ENCODE measurements around the gene RAB26.
"Not testable (repeated sequence)": the region's sequence is repeated elsewhere in the genome, so short reads cannot be mapped to it uniquely, and the experiment has no call there.

RAB26 gene

GRCh38 chr16:2110332-2111008 lies 38.0 kb upstream of the RAB26 start:
- H3K36me3 Mint-ChIP-seq (ENCODE audit: insufficient read depth): not testable (repeated sequence)

DNA sequence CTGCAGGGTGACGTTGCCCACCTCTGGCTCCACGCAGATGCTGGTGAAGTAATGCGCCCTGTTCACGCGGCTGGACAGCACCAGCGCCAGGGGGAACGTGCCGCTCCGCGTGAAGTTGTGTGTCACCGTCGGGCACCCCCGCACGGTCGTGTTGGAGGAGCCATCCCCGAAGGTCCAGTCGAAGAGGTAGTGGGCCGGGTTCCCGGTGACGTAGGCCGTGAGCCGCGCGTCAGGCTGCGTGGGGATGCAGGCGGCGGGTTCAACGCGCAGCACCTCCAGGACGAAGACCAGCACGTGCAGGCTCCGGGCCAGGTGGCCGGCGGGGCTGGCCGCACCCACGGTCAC lies 37.4 kb upstream of the RAB26 start:
- not testable (repeated sequence) for ATAC-seq (replicated peaks; ENCODE audit: extremely low read depth, poor library complexity, severe bottlenecking); H3K4me3 Mint-ChIP-seq; H3K36me3 Mint-ChIP-seq (ENCODE audit: insufficient read depth); H3K4me1 Mint-ChIP-seq; H3K27ac Mint-ChIP-seq (ENCODE audit: low read depth); DNase-seq (ENCODE audit: low spot score in 2 of 2); H3K27me3 Mint-ChIP-seq; H3K9me3 Mint-ChIP-seq

More at GRCh38 chr16:2110332-2111008, 38.0 kb upstream of the RAB26 start:
- not testable (repeated sequence) for H3K4me3 Mint-ChIP-seq; H3K4me1 Mint-ChIP-seq; H3K9me3 Mint-ChIP-seq; H3K27ac Mint-ChIP-seq (ENCODE audit: low read depth); ATAC-seq (replicated peaks; ENCODE audit: extremely low read depth, poor library complexity, severe bottlenecking); H3K27me3 Mint-ChIP-seq; DNase-seq (ENCODE audit: low spot score in 2 of 2)

DNA sequence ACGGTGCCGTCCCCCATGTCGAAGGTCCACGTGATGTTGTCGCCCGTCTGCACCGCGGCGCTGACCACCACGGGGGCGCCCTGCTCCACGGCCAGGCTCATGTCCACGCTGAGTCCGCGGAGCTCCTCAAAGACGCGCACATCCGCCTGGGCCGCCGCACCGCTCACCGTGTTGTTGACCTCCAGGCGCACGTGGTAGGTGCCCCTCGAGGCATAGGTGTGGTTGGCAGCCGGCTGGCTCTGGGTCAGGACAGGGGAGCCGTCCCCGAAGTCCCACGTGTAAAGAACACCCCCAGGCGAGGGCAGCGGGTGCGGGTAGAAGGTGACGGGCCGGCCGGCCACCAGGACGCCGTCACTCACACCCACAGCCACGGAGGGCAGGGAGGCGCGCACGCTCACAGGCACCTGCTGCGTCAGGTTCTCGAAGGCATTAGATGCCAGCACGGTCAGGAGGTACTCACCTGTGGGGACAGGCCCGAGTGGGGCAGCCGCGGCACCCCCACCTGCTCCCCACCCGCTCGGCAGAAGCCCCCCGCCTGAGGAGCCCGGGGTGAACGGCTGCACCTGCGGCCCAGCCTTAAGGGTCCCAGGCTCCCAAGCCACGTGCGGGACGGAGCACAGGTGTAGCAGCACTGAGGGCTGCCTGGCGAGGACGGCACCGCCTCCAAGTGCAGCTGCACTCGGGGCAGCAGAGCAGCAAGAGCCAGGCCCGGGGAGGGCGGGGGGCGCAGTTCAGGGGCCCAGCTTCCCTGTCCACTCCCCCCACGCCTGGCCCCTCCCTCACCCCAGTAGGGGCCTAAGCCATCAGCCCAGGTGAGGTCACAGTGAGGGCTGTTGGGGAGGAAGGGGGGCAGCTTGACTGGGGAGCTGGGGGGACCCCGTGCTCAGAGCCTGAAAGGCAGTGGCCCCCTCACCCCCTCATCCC lies 36.8 kb upstream of the RAB26 start:
- not testable (repeated sequence) for DNase-seq (ENCODE audit: low spot score in 2 of 2); H3K27ac Mint-ChIP-seq (ENCODE audit: low read depth); H3K9me3 Mint-ChIP-seq; H3K27me3 Mint-ChIP-seq; ATAC-seq (replicated peaks; ENCODE audit: extremely low read depth, poor library complexity, severe bottlenecking); H3K4me1 Mint-ChIP-seq; H3K4me3 Mint-ChIP-seq
- H3K36me3 Mint-ChIP-seq (ENCODE audit: insufficient read depth): peaks cover 10% of the 10 kb centered on the region

DNA sequence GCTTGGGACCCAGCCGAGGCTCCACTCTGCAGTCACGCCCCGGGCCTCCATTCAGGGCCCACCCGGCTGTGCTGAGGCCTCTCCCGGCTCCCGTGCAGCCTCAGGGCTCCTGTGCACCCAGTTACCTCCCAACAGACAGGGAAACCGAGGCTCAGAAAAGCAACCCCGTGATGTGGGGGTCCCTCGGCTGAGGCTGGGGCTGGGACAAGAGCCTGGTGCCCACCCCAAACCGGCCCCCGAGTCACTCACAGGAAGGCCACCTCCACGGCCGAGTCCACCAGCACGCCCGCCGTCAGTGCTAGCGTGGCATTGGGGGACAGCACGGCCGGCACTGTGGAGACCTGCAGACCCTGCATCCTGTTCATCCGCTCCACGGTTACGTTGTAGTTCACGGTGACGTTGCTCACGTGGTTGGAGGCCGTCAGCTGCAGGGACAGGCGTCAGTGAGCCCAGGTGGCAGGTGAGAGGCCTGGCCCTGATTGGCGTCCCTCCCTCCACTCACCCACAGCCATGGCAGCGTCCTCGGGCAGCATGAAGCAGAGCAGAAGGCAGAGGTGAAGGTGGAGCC lies 35.8 kb upstream of the RAB26 start:
- not testable (repeated sequence) for H3K4me1 Mint-ChIP-seq; H3K36me3 Mint-ChIP-seq (ENCODE audit: insufficient read depth); H3K27ac Mint-ChIP-seq (ENCODE audit: low read depth); H3K9me3 Mint-ChIP-seq; H3K4me3 Mint-ChIP-seq; H3K27me3 Mint-ChIP-seq; DNase-seq (ENCODE audit: low spot score in 2 of 2); ATAC-seq (replicated peaks; ENCODE audit: extremely low read depth, poor library complexity, severe bottlenecking)

DNA sequence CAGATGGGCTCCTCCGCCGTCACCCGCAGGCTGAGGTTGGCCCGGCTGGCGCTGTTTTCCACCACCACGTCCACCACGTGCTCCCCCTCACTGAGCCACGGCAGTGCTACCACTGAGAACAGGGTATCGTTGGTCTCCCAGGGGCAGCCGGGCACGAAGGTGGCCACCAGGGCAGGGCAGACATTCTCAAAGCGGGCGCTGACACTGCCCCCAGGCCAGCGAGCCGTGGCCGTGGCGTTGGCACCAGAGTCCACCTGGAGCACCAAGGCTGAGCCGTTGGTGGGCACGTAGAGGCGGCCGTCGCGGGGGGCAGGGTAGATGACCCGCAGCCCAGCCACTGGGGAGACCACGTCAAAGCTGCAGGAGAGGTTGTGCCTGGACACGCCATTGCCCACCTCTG lies 34.2 kb upstream of the RAB26 start:
- not testable (repeated sequence) for H3K36me3 Mint-ChIP-seq (ENCODE audit: insufficient read depth); ATAC-seq (replicated peaks; ENCODE audit: extremely low read depth, poor library complexity, severe bottlenecking); H3K27ac Mint-ChIP-seq (ENCODE audit: low read depth); H3K27me3 Mint-ChIP-seq; H3K4me1 Mint-ChIP-seq; H3K4me3 Mint-ChIP-seq; DNase-seq (ENCODE audit: low spot score in 2 of 2); H3K9me3 Mint-ChIP-seq

DNA sequence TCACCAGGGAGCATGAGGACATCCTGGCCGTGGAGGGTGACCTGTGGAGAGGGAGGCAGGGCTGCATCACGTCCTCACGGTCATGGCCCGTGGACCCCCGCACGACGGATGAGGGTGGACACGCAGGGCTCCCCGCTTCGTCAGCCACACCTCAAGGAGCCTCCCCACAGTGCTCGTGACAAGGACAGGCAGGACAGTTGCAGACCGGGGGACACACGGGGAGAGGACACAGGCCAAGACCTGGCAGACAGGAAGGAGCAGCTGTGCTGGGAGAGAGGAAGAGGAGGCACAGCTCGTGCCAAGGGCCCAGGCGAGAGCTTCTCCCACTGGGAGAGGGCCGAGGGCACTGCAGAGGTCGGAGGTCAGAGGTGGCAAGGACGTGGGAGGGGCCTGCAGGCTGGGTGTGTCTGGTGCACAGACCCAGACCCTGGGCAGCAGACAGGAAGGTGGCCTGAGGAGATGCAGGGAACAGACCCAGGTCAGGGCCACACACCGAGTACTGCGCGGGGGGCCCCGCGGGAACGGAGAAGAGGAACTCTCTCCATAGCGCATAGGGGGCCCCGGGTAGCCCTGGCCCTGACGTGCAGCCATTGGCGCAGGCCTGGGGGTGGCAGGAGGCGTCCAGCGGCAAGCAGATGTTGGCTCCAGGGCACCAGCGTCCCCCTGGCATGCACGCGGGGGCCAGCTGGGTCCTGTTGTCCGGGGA lies 33.4 kb upstream of the RAB26 start:
- DNase-seq (ENCODE audit: low spot score in 2 of 2); H3K27me3 Mint-ChIP-seq; ATAC-seq (replicated peaks; ENCODE audit: extremely low read depth, poor library complexity, severe bottlenecking); H3K36me3 Mint-ChIP-seq (ENCODE audit: insufficient read depth); H3K9me3 Mint-ChIP-seq; H3K27ac Mint-ChIP-seq (ENCODE audit: low read depth); H3K4me1 Mint-ChIP-seq; H3K4me3 Mint-ChIP-seq: not testable (repeated sequence)

GRCh38 chr16:2115591-2115973 lies 32.8 kb upstream of the RAB26 start:
- Mint-ChIP-seq H3K27ac (ENCODE audit: low read depth) (no peak overlapping the region), H3K4me1 (peaks cover 6% of the 10 kb centered on the region), H3K9me3 (no peaks in the 10 kb centered on the region), H3K27me3 (no peaks in the 10 kb centered on the region), H3K4me3 (no peak overlapping the region), H3K36me3 (ENCODE audit: insufficient read depth) (peaks cover 9% of the 10 kb centered on the region)
- DNase-seq (ENCODE audit: low spot score in 2 of 2) (no peak), ATAC-seq (replicated peaks; ENCODE audit: extremely low read depth, poor library complexity, severe bottlenecking) (no peak)

DNA sequence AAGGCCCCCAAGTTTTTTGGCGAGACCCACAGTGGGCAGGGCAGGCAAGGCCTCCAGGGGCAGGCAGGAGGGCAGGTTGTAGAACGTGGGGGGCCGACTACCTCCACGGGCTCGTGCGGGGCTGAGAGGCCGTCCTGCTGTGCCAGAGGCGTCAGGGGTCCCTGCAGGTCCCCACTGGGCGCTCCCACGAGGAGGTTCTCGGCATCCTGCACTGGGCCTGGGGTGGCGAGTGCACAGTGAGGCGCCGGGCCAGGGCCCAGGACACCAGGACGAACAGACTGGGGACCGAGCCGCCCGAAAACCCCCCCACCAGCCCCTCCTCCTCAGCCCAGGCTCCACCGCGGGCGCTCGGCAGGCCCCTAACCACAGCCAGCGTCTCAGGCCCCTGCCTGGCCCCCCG lies 32.0 kb upstream of the RAB26 start:
- not testable (repeated sequence) for H3K27me3 Mint-ChIP-seq; H3K36me3 Mint-ChIP-seq (ENCODE audit: insufficient read depth); H3K27ac Mint-ChIP-seq (ENCODE audit: low read depth); DNase-seq (ENCODE audit: low spot score in 2 of 2); H3K9me3 Mint-ChIP-seq; ATAC-seq (replicated peaks; ENCODE audit: extremely low read depth, poor library complexity, severe bottlenecking); H3K4me3 Mint-ChIP-seq
- peaks cover 13% of the 10 kb centered on the region for H3K4me1 Mint-ChIP-seq

- not testable (repeated sequence) for H3K9me3 Mint-ChIP-seq; ATAC-seq (replicated peaks; ENCODE audit: extremely low read depth, poor library complexity, severe bottlenecking); DNase-seq (ENCODE audit: low spot score in 2 of 2); H3K27ac Mint-ChIP-seq (ENCODE audit: low read depth); H3K27me3 Mint-ChIP-seq; H3K36me3 Mint-ChIP-seq (ENCODE audit: insufficient read depth); H3K4me3 Mint-ChIP-seq
- peaks cover 13% of the 10 kb centered on the region for H3K4me1 Mint-ChIP-seq
These were observed 31.1 kb upstream of the RAB26 start for GRCh38 chr16:2117341-2117740.

GRCh38 chr16:2117960-2118722 lies 30.3 kb upstream of the RAB26 start:
- H3K27me3 Mint-ChIP-seq; ATAC-seq (replicated peaks; ENCODE audit: extremely low read depth, poor library complexity, severe bottlenecking); H3K4me3 Mint-ChIP-seq; H3K9me3 Mint-ChIP-seq; DNase-seq (ENCODE audit: low spot score in 2 of 2); H3K27ac Mint-ChIP-seq (ENCODE audit: low read depth); H3K36me3 Mint-ChIP-seq (ENCODE audit: insufficient read depth): not testable (repeated sequence)
- peaks cover 13% of the 10 kb centered on the region for H3K4me1 Mint-ChIP-seq

DNA sequence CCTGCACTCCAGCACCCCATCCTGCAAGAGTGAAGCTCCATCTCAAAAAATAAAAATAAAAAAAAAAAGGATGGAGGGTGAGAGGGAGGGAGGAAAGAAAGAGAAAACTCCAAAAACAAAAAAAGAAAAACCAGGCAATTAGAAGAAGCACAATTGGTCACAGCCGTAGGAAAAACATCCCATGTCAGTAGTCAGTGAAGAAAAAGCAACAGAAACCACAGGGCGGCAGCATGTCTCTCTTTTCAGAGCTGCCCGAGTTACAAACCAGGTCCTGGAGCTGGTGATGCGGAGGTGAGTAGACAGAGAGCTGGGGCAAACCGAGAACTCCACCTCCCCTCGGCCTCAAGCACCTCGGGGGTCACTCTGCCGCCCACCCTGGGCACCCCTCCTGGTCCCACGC lies 27.1 kb upstream of the RAB26 start:
- peaks cover 13% of the 10 kb centered on the region for H3K4me1 Mint-ChIP-seq
- not testable (repeated sequence) for H3K27me3 Mint-ChIP-seq; H3K27ac Mint-ChIP-seq (ENCODE audit: low read depth); DNase-seq (ENCODE audit: low spot score in 2 of 2); ATAC-seq (replicated peaks; ENCODE audit: extremely low read depth, poor library complexity, severe bottlenecking); H3K4me3 Mint-ChIP-seq; H3K36me3 Mint-ChIP-seq (ENCODE audit: insufficient read depth); H3K9me3 Mint-ChIP-seq

DNA sequence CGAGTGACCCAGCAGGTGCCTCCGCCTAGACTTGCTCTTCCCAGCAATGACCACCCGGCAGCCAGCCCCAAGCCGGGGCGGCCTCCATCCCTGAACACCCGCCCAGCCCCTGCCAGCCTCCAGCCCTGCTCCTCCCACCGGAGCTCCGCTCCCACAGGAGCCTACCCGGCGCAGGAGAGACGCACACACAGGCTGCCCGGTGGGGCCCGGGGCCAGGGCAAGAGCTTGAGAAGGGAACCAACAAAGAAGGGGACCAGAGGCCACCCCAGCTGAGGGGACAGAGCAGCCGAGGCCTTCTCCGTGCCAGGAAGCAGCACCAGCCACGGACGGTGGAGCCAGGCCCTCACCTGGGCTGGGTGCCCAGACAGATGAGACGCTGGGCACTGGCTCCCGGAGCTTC lies 26.6 kb upstream of the RAB26 start:
- H3K27me3 Mint-ChIP-seq: no peaks in the 10 kb centered on the region
- ATAC-seq (replicated peaks; ENCODE audit: extremely low read depth, poor library complexity, severe bottlenecking): no peak

More for the DNA sequence above, 26.6 kb upstream of the RAB26 start:
- Mint-ChIP-seq H3K27ac (ENCODE audit: low read depth) (no peak overlapping the region), H3K9me3 (no peaks in the 10 kb centered on the region), H3K4me3 (no peak overlapping the region), H3K4me1 (peaks cover 13% of the 10 kb centered on the region), H3K36me3 (ENCODE audit: insufficient read depth) (peaks cover 3% of the 10 kb centered on the region)
- DNase-seq (ENCODE audit: low spot score in 2 of 2): no peak
